ENCODE measurements around the gene GAS5.
"Not testable (repeated sequence)": the region's sequence is repeated elsewhere in the genome, so short reads cannot be mapped to it uniquely, and the experiment has no call there.

Gene GAS5

DNA sequence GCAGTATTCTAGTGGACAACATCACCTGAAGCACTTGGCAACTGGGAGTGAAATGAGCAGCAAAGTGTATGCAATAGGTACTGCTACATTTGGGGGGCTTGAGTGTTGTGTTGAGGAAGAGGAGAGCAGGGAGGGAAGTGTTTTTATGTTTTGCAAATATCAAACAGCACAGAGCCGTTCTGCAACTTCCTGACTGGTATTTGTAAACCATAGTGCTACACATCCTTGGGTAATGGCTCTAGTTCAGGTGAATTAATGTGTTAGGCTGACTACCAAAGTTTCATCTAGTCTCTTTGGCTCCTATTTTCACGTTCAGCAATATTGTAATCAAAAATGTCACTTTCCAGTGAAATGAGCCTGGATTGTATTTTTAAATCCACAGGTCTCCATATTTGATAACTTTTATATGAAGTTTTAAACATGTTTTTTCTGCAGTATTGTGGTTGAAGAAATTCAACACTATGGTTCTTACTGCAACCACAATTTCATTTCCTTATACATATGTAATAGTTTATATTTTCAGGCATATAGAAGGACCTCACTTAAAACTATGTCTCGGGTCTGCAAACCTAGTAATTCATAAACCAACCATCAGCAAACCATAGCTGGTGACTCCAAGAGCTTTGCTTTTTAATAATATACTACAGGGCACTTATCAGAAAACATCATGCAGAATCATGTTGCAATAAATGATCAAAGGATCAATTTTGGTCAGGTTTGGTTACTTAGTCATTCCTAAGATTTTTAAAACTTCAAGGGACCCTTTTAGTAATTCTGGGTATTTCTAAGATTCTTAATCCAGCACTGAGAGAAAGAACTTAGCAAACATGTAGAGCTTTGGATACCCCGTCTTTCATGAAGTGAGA is 19.2 kb upstream of the GAS5 start:
- TF ChIP-seq CTCF (conservative IDR thresholded peaks at IDR 0.05) = no peak
- H3K27ac ChIP-seq = no peak overlapping the region

DNA sequence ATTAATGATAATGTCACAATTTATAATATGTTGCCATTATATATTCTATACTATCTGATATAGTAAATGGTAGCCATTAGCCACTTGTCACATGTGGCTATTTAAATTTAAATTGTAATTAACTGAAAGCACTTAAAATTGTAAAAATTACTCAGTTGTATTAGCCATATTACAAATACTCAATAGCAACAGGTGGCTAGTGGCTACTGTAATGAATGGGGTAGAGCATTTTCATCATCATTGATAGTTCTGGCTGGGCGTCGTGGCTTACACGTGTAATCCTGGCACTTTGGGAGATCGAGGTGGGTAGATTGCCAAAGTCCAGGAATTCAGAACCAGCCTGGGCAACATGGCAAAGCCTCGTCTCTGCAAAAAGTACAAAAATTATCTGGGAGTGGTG is 16.9 kb upstream of the GAS5 start:
- no peak for TF ChIP-seq CTCF (conservative IDR thresholded peaks at IDR 0.05)
- H3K27ac ChIP-seq = no peak overlapping the region

DNA sequence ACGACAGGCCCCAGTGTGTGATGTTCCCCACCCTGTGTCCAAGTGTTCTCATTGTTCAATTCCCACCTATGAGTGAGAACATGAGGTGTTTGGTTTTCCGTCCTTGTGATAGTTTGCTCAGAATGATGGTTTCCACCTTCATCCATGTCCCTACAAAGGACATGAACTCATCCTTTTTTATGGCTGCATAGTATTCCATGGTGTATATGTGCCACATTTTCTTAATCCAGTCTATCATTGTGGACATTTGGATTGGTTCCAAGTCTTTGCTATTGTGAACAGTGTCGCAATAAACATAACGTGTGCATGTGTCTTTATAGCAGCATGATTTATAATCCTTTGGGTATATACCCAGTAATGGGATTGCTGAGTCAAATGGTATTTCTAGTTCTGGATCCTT is 13.3 kb upstream of the GAS5 start:
- not testable (repeated sequence) for H3K27ac ChIP-seq

DNA sequence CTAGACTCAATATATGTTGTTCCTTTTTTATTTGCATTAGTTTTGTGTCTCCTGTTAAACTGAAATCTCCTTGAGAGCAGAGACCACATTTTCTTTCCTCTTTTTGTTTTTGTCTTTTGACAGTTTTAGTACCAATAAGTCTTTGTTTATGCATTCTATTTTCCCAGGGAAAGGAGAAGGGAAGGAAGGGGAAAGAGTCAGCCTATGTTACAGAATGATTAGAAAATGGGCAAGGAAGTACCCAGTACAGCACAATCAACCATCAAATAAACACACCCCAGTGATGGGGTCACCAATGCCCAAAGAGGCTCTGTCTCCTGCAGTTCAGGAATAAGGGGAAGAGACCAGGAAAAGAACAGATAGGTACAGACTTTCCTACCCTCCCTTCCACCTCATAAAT is 10.5 kb upstream of the GAS5 start:
- no peak overlapping the region for H3K27ac ChIP-seq
- no peak for TF ChIP-seq CTCF (conservative IDR thresholded peaks at IDR 0.05)

GRCh38 chr1:173876732-173877131 is 8.9 kb upstream of the GAS5 start:
- TF ChIP-seq CTCF (conservative IDR thresholded peaks at IDR 0.05) = no peak
- no peak overlapping the region for H3K27ac ChIP-seq

GRCh38 chr1:173871500-173871899 is 3.7 kb upstream of the GAS5 start:
- H3K27ac ChIP-seq = no peak overlapping the region
- no peak for TF ChIP-seq CTCF (conservative IDR thresholded peaks at IDR 0.05)

DNA sequence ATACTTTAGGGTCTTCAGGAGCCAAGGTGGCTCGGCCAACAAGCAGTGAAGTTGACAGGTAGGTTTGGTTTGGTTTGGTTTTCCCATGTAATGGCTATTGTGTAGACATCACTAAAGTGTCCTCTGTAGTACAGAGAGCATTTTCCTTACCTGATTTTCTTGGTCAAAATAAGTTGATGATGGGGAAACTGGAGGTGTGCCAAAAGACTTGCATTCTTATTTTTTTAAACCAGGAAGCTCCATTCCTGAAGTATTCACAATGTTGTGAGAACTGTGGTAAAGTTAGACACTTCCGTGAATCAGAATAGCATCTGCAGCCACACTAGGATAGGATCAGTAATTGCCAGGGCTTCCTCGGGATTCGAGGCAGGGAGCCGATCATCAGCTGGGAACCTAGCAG is 3.3 kb upstream of the GAS5 start:
- no peak overlapping the region for H3K27ac ChIP-seq
- TF ChIP-seq CTCF (conservative IDR thresholded peaks at IDR 0.05) = no peak
